Common myeloid progenitor, CD34-positive (primary cell): ENCODE data around the gene RARG.

Experiments
- CTCF ChIA-PET: fragments of 350-600 bp; sonication (Branson Sonifier 250); formaldehyde crosslinking; loops from one replicate; lab custom pipeline; 2021; ENCODE audit warnings: antibody characterized with exemption; lab: Charles Lee
- POLR2A ChIA-PET: fragments of 350-600 bp; sonication (Branson Sonifier 250); formaldehyde crosslinking; loops from one replicate; lab custom pipeline; 2021; ENCODE audit warnings: antibody characterized with exemption; lab: Charles Lee
- DNase-seq, 3 donors: peaks; one replicate each; pipeline versions ENCODE4 v3.0.0 to v3.0.0-alpha.2; 2013
- H3K27ac ChIP-seq, 2 experiments: 1 replicate in 1 of 2; 2 replicates in 1 of 2; pipeline ENCODE4 v1.7.0; 2013; ENCODE audit warnings: inconsistent platforms in 2 of 2, low read length in 2 of 2, mild to moderate bottlenecking in 2 of 2, low read depth in 1 of 2, moderate library complexity in 1 of 2; ENCODE audit not compliant: severe bottlenecking in 2 of 2, insufficient read depth in 1 of 2, poor library complexity in 1 of 2
- H3K27me3 ChIP-seq, 5 experiments: replicated peaks in 2 of 5; 1 replicate in 3 of 5; 2 replicates in 2 of 5; pipeline versions ENCODE4 v1.6.1 to v1.7.0; 2013; ENCODE audit warnings: low read length in 4 of 5, mild to moderate bottlenecking in 2 of 5, moderate library complexity in 2 of 5, inconsistent platforms in 1 of 5; ENCODE audit not compliant: insufficient read depth in 5 of 5, control insufficient read depth in 4 of 5
- H3K36me3 ChIP-seq, 4 experiments: 1 replicate in 2 of 4; 2 replicates in 2 of 4; pipeline versions ENCODE4 v1.6.1 to v1.7.0; 2013; ENCODE audit warnings: low read length in 3 of 4, control low read depth in 1 of 4, mild to moderate bottlenecking in 1 of 4; ENCODE audit not compliant: control insufficient read depth in 4 of 4, insufficient read depth in 4 of 4
- H3K4me1 ChIP-seq, 4 experiments: 1 replicate in 3 of 4; 2 replicates in 1 of 4; pipeline versions ENCODE4 v1.6.1 to v1.7.1; 2013; ENCODE audit warnings: low read length in 3 of 4, mild to moderate bottlenecking in 3 of 4, control low read depth in 1 of 4, inconsistent platforms in 1 of 4, moderate library complexity in 1 of 4; ENCODE audit not compliant: control insufficient read depth in 4 of 4, insufficient read depth in 4 of 4; ENCODE audit errors: control extremely low read depth in 1 of 4
- H3K4me3 ChIP-seq, 7 experiments: 1 replicate in 4 of 7; 2 replicates in 3 of 7; pipeline versions ENCODE4 v1.5.1 to v1.7.0; 2013; ENCODE audit warnings: mild to moderate bottlenecking in 7 of 7, low read length in 6 of 7, moderate library complexity in 6 of 7, inconsistent platforms in 2 of 7, low read depth in 2 of 7, control low read depth in 1 of 7; ENCODE audit not compliant: insufficient read depth in 4 of 7, control insufficient read depth in 1 of 7; ENCODE audit errors: extremely low read depth in 1 of 7
- H3K9me3 ChIP-seq, 5 experiments: 1 replicate in 4 of 5; 2 replicates in 1 of 5; pipeline versions ENCODE4 v1.6.1 to v1.7.1; 2013; ENCODE audit warnings: low read length in 4 of 5, mild to moderate bottlenecking in 2 of 5, inconsistent platforms in 1 of 5, low read depth in 1 of 5, moderate library complexity in 1 of 5; ENCODE audit not compliant: control insufficient read depth in 4 of 5, insufficient read depth in 2 of 5; ENCODE audit errors: control extremely low read depth in 1 of 5
- WGBS: methylation state at CpG from one replicate; pipeline ENCODE4 v1.1.5; 2013; ENCODE audit not compliant: insufficient coverage; 5-methylcytosine and 5-hydroxymethylcytosine counted together

The RARG gene

GRCh38 chr12:53251477-53252348 lies 19.7 kb upstream of the RARG start:
- under 1% methylated on average over 40 of the region's 51 CpGs for WGBS
- Histone ChIP-seq H3K27me3 (no peaks in the 10 kb centered on the region), H3K4me1 (peaks cover 2 to 46% (median 24%) of the 10 kb centered on the region in 4 experiments), H3K36me3 (peaks cover 2 to 19% (median 12%) of the 10 kb centered on the region in 4 experiments), H3K27ac (peak overlapping the region; percentile 50 to 81), H3K4me3 (peak overlapping the region; percentile 59 to 92 (median 85)), H3K9me3 (no peaks in the 10 kb centered on the region)
- CTCF ChIA-PET = interaction anchor here (0.7 to 4.7 kb wide), 21 partner anchors 9 to 94 kb away, joined by 3 to 83 read pairs (median 4); partner anchors contain the start of genes CSAD and ESPL1
- POLR2A ChIA-PET = interaction anchor here (0.5 to 1.3 kb wide), 3 partner anchors 35 to 153 kb away, joined by 3 to 4 read pairs (median 3); no protein-coding TSS in a partner anchor
- peak; percentile 56 to 69 (median 63) for DNase-seq

- Histone ChIP-seq H3K4me3 (no peak overlapping the region), H3K27ac (no peak overlapping the region), H3K4me1 (peaks cover 0 to 10% (median 1%) of the 10 kb centered on the region in 4 experiments), H3K27me3 (no peaks in the 10 kb centered on the region), H3K36me3 (no peaks in the 10 kb centered on the region), H3K9me3 (no peaks in the 10 kb centered on the region)
- WGBS = 100% methylated on average over 1 of the region's 3 CpGs
- DNase-seq = no peak
- POLR2A ChIA-PET = no interaction called here
- CTCF ChIA-PET = interaction anchor here (1.0 to 21.7 kb wide), 2 partner anchors 22 to 30 kb away, joined by 7 to 212 read pairs; partner anchors contain the start of gene ESPL1
Observed at GRCh38 chr12:53245286-53245685, 13.3 kb upstream of the RARG start.

GRCh38 chr12:53244337-53244736 lies 12.3 kb upstream of the RARG start:
- ChIA-PET CTCF (interaction anchor here (1.0 to 21.7 kb wide), 5 partner anchors 19 to 85 kb away, joined by 3 to 212 read pairs (median 3); no protein-coding TSS in a partner anchor), POLR2A (no interaction called here)
- Histone ChIP-seq H3K27me3 (no peaks in the 10 kb centered on the region), H3K4me3 (no peak overlapping the region), H3K4me1 (peaks cover 0 to 10% (median 1%) of the 10 kb centered on the region in 4 experiments), H3K27ac (no peak overlapping the region), H3K9me3 (no peaks in the 10 kb centered on the region), H3K36me3 (no peaks in the 10 kb centered on the region)
- 100% methylated on average over 1 of the region's 1 CpG for WGBS
- no peak for DNase-seq

GRCh38 chr12:53241623-53242412 lies 9.8 kb upstream of the RARG start:
- 97% methylated on average over 9 of the region's 11 CpGs for WGBS
- no peak overlapping the region for H3K27ac ChIP-seq
- H3K4me3 ChIP-seq = no peak overlapping the region
- ChIA-PET POLR2A (no interaction called here), CTCF (interaction anchor here (0.9 to 21.7 kb wide), 6 partner anchors 10 to 37 kb away, joined by 3 to 212 read pairs (median 4); partner anchors contain the start of gene ESPL1)
- H3K27me3 ChIP-seq = no peaks in the 10 kb centered on the region
- DNase-seq = no peak
- H3K36me3 ChIP-seq = no peaks in the 10 kb centered on the region
- peaks cover 0 to 7% (median under 1%) of the 10 kb centered on the region in 4 experiments for H3K4me1 ChIP-seq
- H3K9me3 ChIP-seq = no peaks in the 10 kb centered on the region

GRCh38 chr12:53239643-53240258 lies 7.7 kb upstream of the RARG start:
- no peaks in the 10 kb centered on the region for H3K27me3 ChIP-seq
- ChIA-PET CTCF (interaction anchor here (0.6 to 21.7 kb wide), 3 partner anchors 11 to 48 kb away, joined by 3 to 212 read pairs (median 4); no protein-coding TSS in a partner anchor), POLR2A (no interaction called here)
- H3K36me3 ChIP-seq = no peaks in the 10 kb centered on the region
- DNase-seq = no peak
- no peaks in the 10 kb centered on the region for H3K9me3 ChIP-seq
- no peak overlapping the region for H3K4me3 ChIP-seq
- H3K4me1 ChIP-seq = peaks cover 0 to 13% (median 5%) of the 10 kb centered on the region in 4 experiments
- no peak overlapping the region for H3K27ac ChIP-seq
- WGBS = 98% methylated on average over 10 of the region's 10 CpGs

- DNase-seq = peak in 2 of 3 donors; percentile 41 to 42
- Histone ChIP-seq H3K9me3 (no peaks in the 10 kb centered on the region), H3K36me3 (no peaks in the 10 kb centered on the region), H3K27ac (no peak overlapping the region), H3K27me3 (peaks cover 0 to 3% (median 0%) of the 10 kb centered on the region in 5 experiments), H3K4me1 (peaks cover 2 to 32% (median 31%) of the 10 kb centered on the region in 4 experiments), H3K4me3 (no peak overlapping the region)
- 100% methylated on average over 1 of the region's 1 CpG for WGBS
- POLR2A ChIA-PET = no interaction called here
- CTCF ChIA-PET = interaction anchor here (1.1 to 21.7 kb wide), 5 partner anchors 15 to 38 kb away, joined by 3 to 212 read pairs (median 3); no protein-coding TSS in a partner anchor
Observed at GRCh38 chr12:53236443-53237111, 4.6 kb upstream of the RARG start.
